ENCODE measurements around the gene LRRK2.

LRRK2 gene

GRCh38 chr12:40223646-40224045 lies 1.2 kb upstream of the LRRK2 start:
- TF ChIP-seq CTCF (conservative IDR thresholded peaks at IDR 0.05; ENCODE audit: control insufficient read depth, insufficient read depth, low read depth, low read length), result no peak
- H3K4me3 ChIP-seq (ENCODE audit: control insufficient read depth, low read depth, low read length), result no peak overlapping the region
- no peak for DNase-seq (ENCODE audit: low read depth)

- peak overlapping the region; percentile 62 for H3K4me3 ChIP-seq (ENCODE audit: control insufficient read depth, low read depth, low read length)
- DNase-seq (ENCODE audit: low read depth), result peak; percentile 24
- TF ChIP-seq CTCF (conservative IDR thresholded peaks at IDR 0.05; ENCODE audit: control insufficient read depth, insufficient read depth, low read depth, low read length), result no peak
Measured at GRCh38 chr12:40225337-40225983, 663 bp downstream of the LRRK2 start.

- DNase-seq (ENCODE audit: low read depth), result no peak
Measured at GRCh38 chr12:40225984-40226602, 1.3 kb downstream of the LRRK2 start.

GRCh38 chr12:40226705-40227104 lies 1.9 kb downstream of the LRRK2 start:
- TF ChIP-seq CTCF (conservative IDR thresholded peaks at IDR 0.05; ENCODE audit: control insufficient read depth, insufficient read depth, low read depth, low read length), result no peak
- DNase-seq (ENCODE audit: low read depth), result peak; percentile 94
- H3K4me3 ChIP-seq (ENCODE audit: control insufficient read depth, low read depth, low read length), result peak overlapping the region; percentile 16

More at GRCh38 chr12:40225984-40226602, 1.3 kb downstream of the LRRK2 start:
- H3K4me3 ChIP-seq (ENCODE audit: control insufficient read depth, low read depth, low read length), result peak overlapping the region; percentile 62
- no peak for TF ChIP-seq CTCF (conservative IDR thresholded peaks at IDR 0.05; ENCODE audit: control insufficient read depth, insufficient read depth, low read depth, low read length)

GRCh38 chr12:40227447-40227846 lies 2.6 kb downstream of the LRRK2 start:
- no peak for DNase-seq (ENCODE audit: low read depth)
- no peak for TF ChIP-seq CTCF (conservative IDR thresholded peaks at IDR 0.05; ENCODE audit: control insufficient read depth, insufficient read depth, low read depth, low read length)
- H3K4me3 ChIP-seq (ENCODE audit: control insufficient read depth, low read depth, low read length), result no peak overlapping the region

- no peak for TF ChIP-seq CTCF (conservative IDR thresholded peaks at IDR 0.05; ENCODE audit: control insufficient read depth, insufficient read depth, low read depth, low read length)
- no peak for DNase-seq (ENCODE audit: low read depth)
- no peak overlapping the region for H3K4me3 ChIP-seq (ENCODE audit: control insufficient read depth, low read depth, low read length)
Measured at GRCh38 chr12:40228727-40229126, 3.9 kb downstream of the LRRK2 start.

Data from fibroblast of mammary gland (primary cell).